ENCODE data around the gene PCNX2.

GRCh38 chr1:233183226-233184020, 112.1 kb downstream of the PCNX2 start:
- no peak for TF ChIP-seq POLR2A (IDR thresholded peaks at IDR 0.05; ENCODE audit: control extremely low read depth in 1 of 2, low read depth in 2 of 2, low read length in 2 of 2)
- no peak for TF ChIP-seq CTCF (IDR thresholded peaks at IDR 0.05; ENCODE audit: control extremely low read depth in 1 of 3, insufficient read depth in 1 of 3, low read depth in 1 of 3, low read length in 3 of 3)
- TF ChIP-seq POLR2AphosphoS5 (IDR thresholded peaks at IDR 0.05; ENCODE audit: low read depth, low read length): no peak
- no peak for TF ChIP-seq RXRA (IDR thresholded peaks at IDR 0.05; ENCODE audit: insufficient read depth, low read depth, low read length)
- TF ChIP-seq JUND (IDR thresholded peaks at IDR 0.05; ENCODE audit: low read length): peak; percentile 55; the same call in 1 of the 2 replicates
- TF ChIP-seq RAD21 (IDR thresholded peaks at IDR 0.05 in 1 of 2, conservative IDR thresholded peaks at IDR 0.05 in 1 of 2; ENCODE audit: low read depth in 2 of 2, low read length in 2 of 2): no peak
- TF ChIP-seq SP1 (IDR thresholded peaks at IDR 0.05; ENCODE audit: low read depth, low read length): no peak
- TF ChIP-seq GABPA (IDR thresholded peaks at IDR 0.05; ENCODE audit: borderline replicate concordance, insufficient read depth, low read length): no peak
- no peak for TF ChIP-seq BRCA1 (IDR thresholded peaks at IDR 0.05; ENCODE audit: low read depth, low read length)
- TF ChIP-seq USF2 (IDR thresholded peaks at IDR 0.05; ENCODE audit: low read length): no peak
- no peak for TF ChIP-seq HDAC2 (IDR thresholded peaks at IDR 0.05; ENCODE audit: borderline replicate concordance in 1 of 2, low read depth in 2 of 2, low read length in 2 of 2)
- no peak for TF ChIP-seq JUN (IDR thresholded peaks at IDR 0.05; ENCODE audit: low read depth, low read length)
- TF ChIP-seq CTBP2 (IDR thresholded peaks at IDR 0.05; ENCODE audit: borderline replicate concordance, insufficient read depth, insufficient read length, low read length): no peak
